Keratinocyte (primary cell): ENCODE results near the gene CCDC157. TPM values are rescaled to one million over a fixed set of nuclear protein-coding genes. Genes with fewer than 3 reads are reported as not detected.

Experiments used
- DNase-seq: peaks from one replicate; pipeline ENCODE4 v3.0.0-alpha.2; 2011; ENCODE audit warnings: low read depth, missing footprints, low spot score
- FAIRE-seq: peaks from 2 replicates; lab custom pipeline; 2011; peaks lifted over from hg19 to GRCh38; lab: Jason Lieb, UNC
- H2AFZ ChIP-seq: 2 replicates; pipeline ENCODE4 v1.6.0; 2012; ENCODE audit warnings: low read length, control low read depth, inconsistent platforms; ENCODE audit not compliant: control insufficient read depth
- H3K27ac ChIP-seq: 2 replicates; pipeline ENCODE4 v1.5.1; 2011; ENCODE audit warnings: low read length; ENCODE audit not compliant: control insufficient read depth, insufficient read depth
- H3K27me3 ChIP-seq: 3 replicates; pipeline ENCODE4 v1.6.0; 2011; ENCODE audit warnings: low read length; ENCODE audit not compliant: control insufficient read depth, insufficient read depth; ENCODE audit errors: extremely low read depth
- H3K36me3 ChIP-seq, 2 experiments: 2 replicates in 1 of 2; 3 replicates in 1 of 2; pipeline ENCODE4 v1.5.1; 2011; ENCODE audit warnings: low read length in 2 of 2, mild to moderate bottlenecking in 1 of 2; ENCODE audit not compliant: control insufficient read depth in 2 of 2, insufficient read depth in 2 of 2; ENCODE audit errors: extremely low read depth in 1 of 2
- H3K4me1 ChIP-seq: 3 replicates; pipeline ENCODE4 v1.5.1; 2011; ENCODE audit warnings: low read length; ENCODE audit not compliant: control insufficient read depth, insufficient read depth; ENCODE audit errors: extremely low read depth
- H3K4me2 ChIP-seq: 3 replicates; pipeline ENCODE4 v1.6.0; 2011; ENCODE audit warnings: low read depth, low read length; ENCODE audit not compliant: control insufficient read depth, insufficient read depth; ENCODE audit errors: extremely low read depth
- H3K4me3 ChIP-seq, 3 experiments: fragments of 200-600 bp in 1 of 3; sonication (generic) in 1 of 3; 2 replicates in 2 of 3; 3 replicates in 1 of 3; pipeline ENCODE4 v1.5.1; 2011 to 2016; ENCODE audit warnings: low read length in 3 of 3, mild to moderate bottlenecking in 3 of 3, control low read depth in 2 of 3, inconsistent platforms in 1 of 3, low read depth in 1 of 3, mixed read lengths in 1 of 3, mixed run types in 1 of 3, moderate library complexity in 1 of 3; ENCODE audit not compliant: control insufficient read depth in 2 of 3, insufficient read depth in 2 of 3; ENCODE audit errors: extremely low read depth in 1 of 3
- H3K79me2 ChIP-seq: 2 replicates; pipeline ENCODE4 v1.6.0; 2012; ENCODE audit warnings: low read length; ENCODE audit not compliant: control insufficient read depth, insufficient read depth
- H3K9ac ChIP-seq: 3 replicates; pipeline ENCODE4 v1.6.0; 2011; ENCODE audit warnings: low read length; ENCODE audit not compliant: control insufficient read depth, insufficient read depth; ENCODE audit errors: extremely low read depth
- H3K9me1 ChIP-seq: 3 replicates; pipeline ENCODE4 v1.6.0; 2011; ENCODE audit warnings: low read length; ENCODE audit not compliant: control insufficient read depth, insufficient read depth; ENCODE audit errors: extremely low read depth
- H3K9me3 ChIP-seq: 2 replicates; pipeline ENCODE4 v1.5.1; 2012; ENCODE audit warnings: low read depth, low read length; ENCODE audit not compliant: control insufficient read depth
- H4K20me1 ChIP-seq: 3 replicates; pipeline ENCODE4 v1.6.0; 2011; ENCODE audit warnings: low read length; ENCODE audit not compliant: control insufficient read depth, insufficient read depth; ENCODE audit errors: extremely low read depth
- EZH2 ChIP-seq: IDR thresholded peaks from one replicate; pipeline ENCODE4 v1.6.1; 2012; ENCODE audit warnings: inconsistent platforms, mild to moderate bottlenecking, low read length, moderate library complexity
- dilution Hi-C: fragments of 300-500 bp; cut with MboI; formaldehyde crosslinking; loops from one replicate; pipeline ENCODE4 v1.7.0; 2020; ENCODE audit warnings: low sequenced_read_pairs; ENCODE audit not compliant: extremely low pct_ligation_motif_present
- polyA plus RNA-seq, 5 experiments: library from polyadenylated mRNA; depleted of rRNA in 3 of 5; stranded (reverse) in 3 of 5; stranded (forward) in 1 of 5; unstranded in 1 of 5; fragments of >200 nt; gene quantifications; 1 replicate in 1 of 5; 2 replicates in 3 of 5; 3 replicates in 1 of 5; pipeline versions ENCODE4 v1.2.1 to v1.2.3, GENCODE V29; 2011 to 2012; ENCODE audit warnings: missing spikeins in 2 of 5, low read depth in 1 of 5, low replicate concordance in 1 of 5
- TF ChIP-seq, protein P1 (sequence below), 3 experiments: IDR thresholded peaks in 1 of 3; conservative IDR thresholded peaks in 1 of 3; optimal IDR thresholded peaks in 1 of 3; 2 replicates in 2 of 3; 3 replicates in 1 of 3; pipeline versions ENCODE3 to v1.5.1; 2011; ENCODE audit warnings: low read length in 3 of 3, mild to moderate bottlenecking in 3 of 3, moderate library complexity in 2 of 3, control low read depth in 1 of 3, inconsistent platforms in 1 of 3; ENCODE audit not compliant: insufficient read depth in 2 of 3; ENCODE audit errors: extremely low read depth in 1 of 3

The CCDC157 gene
- polyA plus RNA-seq, 1 donor (not counting 4 experiments of a cell fraction or from before 2014, with no cell fraction given), result 1.3 TPM

- DNase-seq (no peak), FAIRE-seq (no peak)
- Histone ChIP-seq H3K9ac (no peak overlapping the region), H3K79me2 (peaks cover 79% of the 10 kb centered on the region), H3K27me3 (no peaks in the 10 kb centered on the region), H3K4me2 (no peak overlapping the region), H3K9me3 (no peaks in the 10 kb centered on the region), H3K36me3 (peaks cover 20 to 34% of the 10 kb centered on the region in 2 experiments), H3K9me1 (peaks cover 10% of the 10 kb centered on the region), H4K20me1 (peaks cover 8% of the 10 kb centered on the region), H3K4me3 (no peak overlapping the region), H3K4me1 (peaks cover 26% of the 10 kb centered on the region), H3K27ac (no peak overlapping the region), H2AFZ (no peak overlapping the region)
- TF ChIP-seq, protein P1, sequence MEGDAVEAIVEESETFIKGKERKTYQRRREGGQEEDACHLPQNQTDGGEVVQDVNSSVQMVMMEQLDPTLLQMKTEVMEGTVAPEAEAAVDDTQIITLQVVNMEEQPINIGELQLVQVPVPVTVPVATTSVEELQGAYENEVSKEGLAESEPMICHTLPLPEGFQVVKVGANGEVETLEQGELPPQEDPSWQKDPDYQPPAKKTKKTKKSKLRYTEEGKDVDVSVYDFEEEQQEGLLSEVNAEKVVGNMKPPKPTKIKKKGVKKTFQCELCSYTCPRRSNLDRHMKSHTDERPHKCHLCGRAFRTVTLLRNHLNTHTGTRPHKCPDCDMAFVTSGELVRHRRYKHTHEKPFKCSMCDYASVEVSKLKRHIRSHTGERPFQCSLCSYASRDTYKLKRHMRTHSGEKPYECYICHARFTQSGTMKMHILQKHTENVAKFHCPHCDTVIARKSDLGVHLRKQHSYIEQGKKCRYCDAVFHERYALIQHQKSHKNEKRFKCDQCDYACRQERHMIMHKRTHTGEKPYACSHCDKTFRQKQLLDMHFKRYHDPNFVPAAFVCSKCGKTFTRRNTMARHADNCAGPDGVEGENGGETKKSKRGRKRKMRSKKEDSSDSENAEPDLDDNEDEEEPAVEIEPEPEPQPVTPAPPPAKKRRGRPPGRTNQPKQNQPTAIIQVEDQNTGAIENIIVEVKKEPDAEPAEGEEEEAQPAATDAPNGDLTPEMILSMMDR (optimal IDR thresholded peaks at IDR 0.05 in 1 of 3, IDR thresholded peaks at IDR 0.05 in 1 of 3, conservative IDR thresholded peaks at IDR 0.05 in 1 of 3; ENCODE audit: extremely low read depth in 1 of 3, insufficient read depth in 2 of 3, low read length in 3 of 3), result no peak
- TF ChIP-seq EZH2, result no peak
- dilution Hi-C loops, result no loop called here
These were observed 36.7 kb upstream of the CCDC157 start for GRCh38 chr22:30320021-30320556.

DNA sequence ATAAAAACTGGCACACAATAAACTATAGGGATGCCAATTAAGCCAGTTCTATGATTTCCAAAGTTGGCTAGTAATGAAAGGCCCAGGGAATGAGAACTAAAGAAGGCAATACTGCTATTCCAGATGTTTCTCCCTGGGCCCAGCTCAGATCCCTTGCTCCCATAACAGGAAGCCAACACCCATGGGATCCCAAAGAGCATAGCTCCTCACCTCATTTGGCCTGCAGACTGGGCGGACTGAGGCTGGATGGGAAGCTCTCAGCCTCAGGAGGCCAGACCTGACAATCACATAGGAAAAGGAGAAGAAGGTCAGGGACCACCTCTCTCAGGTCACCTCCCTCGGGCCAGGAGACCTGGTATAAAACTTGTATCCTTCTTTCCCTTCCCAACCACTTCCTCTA is 35.3 kb upstream of the CCDC157 start:
- H3K4me3 ChIP-seq, result no peak overlapping the region
- DNase-seq, result no peak
- TF ChIP-seq, protein P1 (optimal IDR thresholded peaks at IDR 0.05 in 1 of 3, IDR thresholded peaks at IDR 0.05 in 1 of 3, conservative IDR thresholded peaks at IDR 0.05 in 1 of 3; ENCODE audit: extremely low read depth in 1 of 3, insufficient read depth in 2 of 3, low read length in 3 of 3), result no peak
- TF ChIP-seq EZH2, result no peak
- no peaks in the 10 kb centered on the region for H3K27me3 ChIP-seq
- H3K36me3 ChIP-seq, result peaks cover 17 to 31% of the 10 kb centered on the region in 2 experiments
- no peak for FAIRE-seq
- H3K9ac ChIP-seq, result peak overlapping the region; percentile 18
- H3K9me3 ChIP-seq, result no peaks in the 10 kb centered on the region
- H3K4me2 ChIP-seq, result peak overlapping the region; percentile 40
- peaks cover 10% of the 10 kb centered on the region for H3K9me1 ChIP-seq
- H3K27ac ChIP-seq, result no peak overlapping the region
- H3K4me1 ChIP-seq, result peaks cover 30% of the 10 kb centered on the region
- H3K79me2 ChIP-seq, result peaks cover 76% of the 10 kb centered on the region
- no peak overlapping the region for H2AFZ ChIP-seq
- peaks cover 8% of the 10 kb centered on the region for H4K20me1 ChIP-seq
- dilution Hi-C loops, result no loop called here
